ENCODE data around the gene PDIA6.

PDIA6 gene

DNA sequence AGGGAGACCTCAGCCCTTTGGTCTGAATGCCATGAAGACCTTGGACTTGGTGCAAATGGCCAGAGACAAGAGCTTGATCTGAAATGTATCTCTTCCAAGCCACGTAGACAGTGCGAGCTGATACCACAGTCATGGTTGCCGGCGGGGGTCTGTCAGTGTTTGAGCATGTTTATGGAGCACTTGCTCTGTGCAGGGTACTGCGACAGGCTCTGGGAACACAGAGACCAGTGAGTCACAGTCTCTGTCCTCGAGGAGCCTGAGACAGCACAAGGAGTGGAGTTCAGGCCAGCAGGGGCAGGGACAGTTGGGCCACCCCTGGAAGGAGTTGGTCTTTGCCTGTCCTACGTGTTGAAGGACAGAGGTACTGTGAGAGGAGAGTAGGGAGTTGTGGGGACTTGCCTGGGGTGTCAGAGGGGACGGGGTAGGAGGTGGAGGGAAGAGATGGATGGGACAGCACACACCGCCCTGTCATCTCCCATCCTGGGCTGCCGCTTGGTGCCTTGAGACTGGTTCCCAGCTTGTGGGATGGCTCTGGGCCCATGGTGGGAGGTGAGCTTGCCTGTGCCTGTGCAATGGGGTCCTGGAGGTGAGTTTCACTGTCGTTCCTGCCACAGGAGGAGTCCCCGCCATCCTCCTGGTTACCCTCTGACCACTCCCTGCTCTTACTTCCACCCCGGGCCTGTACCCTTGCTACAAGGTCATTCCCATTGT, 51.6 kb downstream of the PDIA6 start:
- no peak for DNase-seq

DNA sequence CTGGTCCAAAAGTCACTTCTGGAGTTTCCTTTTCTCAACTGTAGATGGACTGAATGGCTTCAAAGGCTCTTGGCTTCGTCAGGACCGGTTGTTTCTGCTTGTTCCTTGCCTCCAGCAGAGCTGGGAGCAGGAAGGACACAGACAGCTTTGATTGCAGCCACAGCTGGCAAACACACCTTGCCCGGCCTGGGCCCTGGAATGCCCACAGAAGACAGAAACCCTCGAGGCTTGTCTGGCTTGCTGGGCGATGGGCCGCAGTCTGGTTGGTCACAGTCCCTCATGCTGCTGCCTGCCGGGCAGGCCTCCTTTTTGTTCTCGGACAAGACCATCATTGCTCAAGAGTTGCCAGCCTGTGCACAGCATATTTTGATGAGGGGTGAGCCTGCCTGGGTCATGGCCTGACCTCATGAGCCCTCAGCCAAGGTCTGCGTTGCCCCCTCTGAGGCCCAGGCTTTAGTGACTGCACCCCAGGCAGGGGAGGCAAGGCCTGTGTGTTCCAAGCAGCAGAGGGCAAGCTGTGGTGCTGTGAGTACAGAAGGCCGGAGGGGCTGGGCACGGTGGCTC, 53.4 kb downstream of the PDIA6 start:
- no peak for DNase-seq

DNA sequence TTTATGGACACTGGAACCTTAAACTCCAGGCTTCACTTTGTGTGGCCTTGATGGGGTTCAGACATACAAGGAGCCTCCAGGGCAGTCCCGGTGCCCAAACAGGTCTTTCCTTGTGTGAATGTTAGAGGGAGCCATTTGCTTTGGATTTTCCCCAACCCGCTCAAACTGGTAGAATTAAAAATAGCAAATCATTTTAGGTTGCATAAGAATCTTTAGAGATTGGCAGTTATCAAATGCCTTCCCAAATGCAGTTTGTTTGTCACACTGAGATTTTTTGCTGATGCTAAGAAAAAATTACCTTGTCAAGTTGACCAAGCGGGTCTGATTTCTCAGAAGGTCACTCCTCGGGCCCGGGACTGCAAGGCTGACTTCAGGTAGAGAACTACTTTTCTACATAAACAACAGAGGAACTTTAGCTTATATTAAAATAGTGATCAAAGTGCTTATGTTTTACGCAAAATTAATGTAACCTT, 54.7 kb downstream of the PDIA6 start:
- DNase-seq: no peak

DNA sequence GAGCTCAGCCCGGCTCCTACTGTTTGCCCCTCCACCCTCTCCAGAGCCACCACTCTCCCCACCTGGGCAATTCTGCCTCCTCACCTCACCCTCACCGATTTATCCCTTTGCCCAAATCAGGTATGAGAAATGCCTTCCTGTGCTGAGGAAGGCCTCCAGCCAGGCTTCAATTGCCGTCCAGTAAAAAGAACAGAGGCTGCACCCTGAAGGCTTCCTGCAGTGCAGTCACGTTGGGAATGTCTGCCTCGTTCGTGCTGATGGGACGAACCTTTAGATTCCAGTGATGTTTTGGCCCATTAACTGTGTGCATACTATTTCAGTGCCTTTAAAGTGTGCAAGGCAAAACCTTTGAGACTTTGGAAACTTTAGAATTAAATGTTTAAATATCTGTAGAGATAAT, 57.0 kb downstream of the PDIA6 start:
- DNase-seq: no peak

DNA sequence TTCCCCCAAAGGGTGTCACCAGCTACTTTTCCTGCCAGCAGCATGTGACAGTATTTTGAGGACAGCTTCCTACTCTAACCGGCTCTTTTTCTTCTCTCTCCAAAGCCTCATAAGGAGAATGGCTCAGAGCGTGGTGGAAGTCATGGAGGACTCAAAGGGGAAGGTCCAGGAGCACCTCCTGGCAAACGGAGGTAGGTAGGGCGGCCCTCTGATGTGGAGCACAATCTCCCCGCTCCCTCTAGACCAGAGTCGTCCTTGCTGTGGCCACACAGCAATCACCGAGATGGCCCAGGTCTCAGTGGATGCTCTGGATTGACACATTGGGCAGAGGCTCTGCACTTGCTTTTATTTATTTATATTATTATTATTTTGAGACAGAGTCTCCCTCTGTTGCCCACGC, 58.7 kb downstream of the PDIA6 start:
- no peak for DNase-seq

DNA sequence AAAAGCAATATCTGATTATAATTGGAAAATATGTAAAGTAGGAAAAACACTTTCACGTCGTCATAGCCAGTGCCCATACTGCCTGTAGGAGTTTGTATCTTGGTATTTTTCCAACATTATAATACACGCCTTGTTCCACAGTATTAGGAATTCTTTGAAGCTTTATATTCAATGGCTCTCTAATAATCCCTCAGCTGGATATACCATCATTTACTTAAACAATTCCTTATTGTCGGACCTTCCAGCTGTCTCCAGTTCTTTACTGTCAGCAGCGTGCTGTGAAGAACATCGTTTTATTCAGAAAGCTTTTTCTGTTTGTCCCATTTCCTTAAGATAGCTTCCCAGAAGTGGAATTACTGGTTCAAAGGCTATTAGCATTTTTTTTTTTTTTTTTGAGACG, 59.4 kb downstream of the PDIA6 start:
- DNase-seq: no peak

DNA sequence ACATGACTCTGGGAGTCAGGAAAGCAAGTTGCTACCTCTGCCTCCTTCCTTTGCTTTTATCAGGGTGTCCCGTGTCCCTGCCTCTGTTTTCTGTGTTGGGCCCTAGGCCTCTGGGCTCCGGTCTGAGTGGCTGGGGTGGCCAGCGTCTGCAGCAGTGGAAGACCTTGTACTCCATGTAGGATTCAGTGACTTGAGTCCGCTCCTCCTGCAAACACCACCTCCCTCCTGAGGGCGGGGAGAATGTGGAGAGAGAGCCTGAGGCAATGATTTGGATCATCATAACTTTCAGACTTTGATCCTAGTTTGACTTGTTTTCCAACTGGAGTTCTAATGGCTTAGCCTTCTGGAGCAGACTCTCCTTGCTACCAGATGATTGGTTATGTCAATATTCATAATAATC, 60.3 kb downstream of the PDIA6 start:
- DNase-seq: no peak

DNA sequence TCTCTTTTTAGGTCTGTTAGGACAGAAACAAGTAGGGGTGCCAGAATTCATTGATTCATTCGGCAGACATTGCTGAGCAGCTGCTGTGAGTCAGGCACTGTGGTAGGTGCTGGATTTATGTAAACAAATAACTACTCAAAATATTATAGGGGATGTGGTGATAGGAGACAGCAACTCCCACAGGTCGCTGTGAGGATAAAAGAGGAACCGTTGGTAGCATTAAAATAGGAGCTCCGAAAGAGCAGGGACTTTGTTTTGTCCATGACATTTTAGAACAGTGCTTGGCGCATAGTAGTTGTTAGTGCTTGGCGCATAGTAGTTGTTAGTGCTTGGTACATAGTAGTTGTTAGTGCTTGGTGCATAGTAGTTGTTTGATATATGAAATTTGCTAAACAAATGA, 62.0 kb downstream of the PDIA6 start:
- no peak for DNase-seq

DNA sequence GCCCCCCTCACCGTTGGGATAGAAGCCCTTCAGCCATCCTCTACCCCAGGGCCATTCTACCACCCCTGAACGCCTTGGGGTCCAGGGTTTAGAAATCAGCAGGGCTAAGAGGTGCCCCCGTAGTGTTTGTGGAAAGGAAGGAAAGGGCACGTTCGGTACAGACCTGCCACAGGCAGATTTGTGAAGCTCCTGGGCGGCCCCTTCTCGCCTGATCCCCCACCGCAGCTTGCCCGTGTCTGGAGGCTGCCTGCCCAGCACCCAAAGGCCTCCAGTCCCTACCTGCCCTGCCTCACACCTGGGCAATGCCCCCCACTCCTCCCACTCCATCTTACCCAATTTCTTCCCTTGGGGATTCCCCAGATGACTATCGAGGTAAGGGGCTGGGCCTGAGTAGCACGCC, 69.9 kb downstream of the PDIA6 start:
- DNase-seq: no peak

DNA sequence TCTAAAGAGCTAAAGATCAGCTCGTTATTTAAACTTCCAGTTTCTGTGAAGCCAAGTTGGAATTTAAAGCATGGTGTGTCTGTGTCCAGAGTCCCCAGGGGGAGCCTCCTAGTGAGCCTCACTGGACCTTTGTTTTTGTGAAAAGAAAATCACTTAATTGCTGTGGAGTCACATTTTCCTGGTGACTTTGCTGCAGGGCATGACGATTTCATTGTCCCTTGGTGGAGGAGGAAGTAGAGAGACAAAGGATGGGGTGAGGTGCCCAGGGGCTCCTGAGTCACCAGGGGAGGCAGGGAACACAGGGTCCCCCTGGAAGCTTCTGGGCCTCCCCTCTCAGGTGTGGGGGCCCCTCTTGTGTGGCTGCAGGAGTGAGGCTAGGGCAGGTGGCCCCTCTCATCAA, 71.4 kb downstream of the PDIA6 start:
- DNase-seq: no peak

DNA sequence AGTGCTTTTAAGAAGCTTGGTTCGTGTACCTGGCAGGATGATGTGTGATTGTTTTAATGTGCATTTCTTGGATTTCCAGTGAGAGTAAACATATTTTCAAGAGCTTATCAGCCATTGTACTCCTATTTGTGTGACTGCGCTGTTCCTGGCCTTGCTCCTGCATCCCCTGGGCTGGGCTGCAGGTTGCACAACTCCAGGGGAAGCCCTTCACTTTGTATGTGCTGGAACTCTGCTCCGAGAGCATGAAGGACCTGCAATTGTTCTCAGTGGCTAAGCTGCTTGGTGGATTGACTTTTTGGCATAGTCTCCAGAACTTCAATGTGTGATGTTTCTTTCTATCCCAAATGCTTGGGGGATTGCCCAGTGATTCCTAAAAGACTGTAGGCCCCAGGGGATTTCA, 72.4 kb downstream of the PDIA6 start:
- no peak for DNase-seq

DNA sequence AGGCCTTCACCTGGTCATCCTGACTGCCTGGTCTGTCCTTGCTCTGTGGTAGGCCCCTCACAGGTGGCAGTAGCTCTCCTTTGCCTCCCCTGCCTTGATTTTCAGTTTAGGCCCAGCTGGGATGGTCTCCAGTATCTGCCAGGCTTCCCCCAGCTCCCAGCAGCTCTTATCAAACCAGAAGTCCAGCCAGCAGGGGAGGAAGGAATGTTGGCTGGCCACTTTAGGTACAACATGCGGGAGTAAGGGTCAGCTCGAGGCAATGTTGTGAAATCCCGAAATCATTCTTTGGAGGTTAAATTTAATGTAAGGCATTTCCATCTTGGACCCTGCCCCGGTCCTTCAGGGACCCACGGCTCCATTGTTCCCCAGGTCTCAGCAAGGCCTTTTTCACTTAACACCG, 74.4 kb downstream of the PDIA6 start:
- DNase-seq: no peak

DNA sequence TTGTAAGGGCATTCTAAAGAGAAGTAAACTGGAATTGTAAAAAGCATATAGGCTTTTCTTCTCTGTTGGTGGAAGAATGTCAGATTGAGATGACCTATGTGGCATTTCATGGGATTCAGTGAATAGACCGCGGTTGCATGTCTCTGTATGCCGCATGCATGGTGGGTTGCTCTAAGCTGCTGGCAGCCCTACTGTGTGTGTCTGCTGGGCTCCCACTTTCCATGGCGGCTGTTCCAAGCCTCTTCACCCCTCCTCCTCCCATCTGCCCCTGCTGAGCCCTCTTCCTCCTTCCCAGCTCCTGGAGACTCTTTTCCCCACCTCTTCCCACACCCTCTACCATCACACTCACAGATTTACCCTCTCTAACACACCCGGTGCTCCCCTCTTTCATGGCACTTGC, 78.6 kb downstream of the PDIA6 start:
- no peak for DNase-seq

DNA sequence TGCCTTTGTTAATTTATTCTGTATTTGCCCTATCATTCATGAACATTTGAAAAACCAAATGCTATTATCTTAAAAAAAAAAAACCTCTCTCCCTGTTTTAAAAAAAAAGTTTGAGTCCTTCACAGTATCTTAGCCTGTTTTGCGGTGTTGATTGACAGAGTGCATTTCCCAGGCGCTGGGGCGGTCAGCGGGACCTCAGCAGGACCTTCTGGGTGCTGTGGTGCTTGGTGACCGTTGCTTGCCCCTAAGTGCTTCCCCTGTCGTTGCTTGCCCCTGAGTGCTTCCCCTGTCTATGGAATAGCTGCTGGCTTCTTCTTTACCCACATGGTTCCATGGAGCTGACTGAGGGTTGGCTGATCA, 79.0 kb downstream of the PDIA6 start:
- DNase-seq: no peak
